HG03159 (cell line): ENCODE measurements around the gene MRPL52.

Experiments
- ATAC-seq: cut with Tn5 transposase; IDR thresholded peaks from one replicate; pipeline ENCODE4 v1.9.1; 2021; ENCODE audit warnings: mild to moderate bottlenecking, moderate library complexity; ENCODE audit not compliant: unreplicated experiment

Gene MRPL52

GRCh38 chr14:22878271-22879246, 48.9 kb downstream of the MRPL52 start:
- ATAC-seq: no peak

GRCh38 chr14:22882064-22882463, 52.4 kb downstream of the MRPL52 start:
- no peak for ATAC-seq

GRCh38 chr14:22882529-22883172, 53.0 kb downstream of the MRPL52 start:
- no peak for ATAC-seq

- ATAC-seq: no peak
Observed at GRCh38 chr14:22883173-22883976, 53.7 kb downstream of the MRPL52 start, which contains the start of gene REM2. Gene REM2 (plus strand): TSS chr14:22883222. CDS start chr14:22883288, 66 bp downstream.

GRCh38 chr14:22884076-22884737, 54.5 kb downstream of the MRPL52 start:
- no peak for ATAC-seq
